Myocyte (in vitro differentiated cells): ENCODE measurements around the gene RAD23B. TPM values are rescaled to one million over a fixed set of nuclear protein-coding genes. Genes with fewer than 3 reads are reported as not detected.
"Not testable (repeated sequence)": the region's sequence is repeated elsewhere in the genome, so short reads cannot be mapped to it uniquely, and the experiment has no call there.

Experiments used
- DNase-seq: peaks from one replicate; pipeline ENCODE4 v3.0.0-alpha.2; 2012; ENCODE audit warnings: low read depth
- total RNA-seq: library from RNA; depleted of rRNA; stranded (reverse); fragments of >200 nt; gene quantifications from 2 replicates; pipeline ENCODE4 v1.2.3, GENCODE V29; 2014

The RAD23B gene
- total RNA-seq, 1 donor from 2014 or later = 232 TPM

GRCh38 chr9:107292821-107293542 is 9.9 kb downstream of the RAD23B start:
- no peak for DNase-seq

- no peak for DNase-seq
Measured at GRCh38 chr9:107293543-107294085, 10.5 kb downstream of the RAD23B start.

- no peak for DNase-seq
Measured at GRCh38 chr9:107294756-107295155, 11.7 kb downstream of the RAD23B start.

GRCh38 chr9:107295995-107296394 is 12.9 kb downstream of the RAD23B start:
- no peak for DNase-seq

GRCh38 chr9:107296592-107296991 is 13.5 kb downstream of the RAD23B start:
- DNase-seq = not testable (repeated sequence)

GRCh38 chr9:107299437-107299836 is 16.4 kb downstream of the RAD23B start:
- no peak for DNase-seq

- peak; percentile 48 for DNase-seq
Measured at GRCh38 chr9:107306308-107306707, 23.2 kb downstream of the RAD23B start.

- DNase-seq = peak; percentile 15
Measured at GRCh38 chr9:107307331-107307730, 24.3 kb downstream of the RAD23B start.

- DNase-seq = no peak
Measured at GRCh38 chr9:107308461-107308860, 25.4 kb downstream of the RAD23B start.

GRCh38 chr9:107309271-107309670 is 26.2 kb downstream of the RAD23B start:
- no peak for DNase-seq

GRCh38 chr9:107312376-107313050 is 29.4 kb downstream of the RAD23B start:
- DNase-seq = peak; percentile 69

GRCh38 chr9:107313555-107314096 is 30.5 kb downstream of the RAD23B start:
- no peak for DNase-seq

- no peak for DNase-seq
Measured at GRCh38 chr9:107314763-107315162, 31.7 kb downstream of the RAD23B start.

- DNase-seq = no peak
Measured at GRCh38 chr9:107316795-107317661, 33.9 kb downstream of the RAD23B start.

GRCh38 chr9:107322643-107323042 is 39.6 kb downstream of the RAD23B start:
- DNase-seq = no peak

- no peak for DNase-seq
Measured at GRCh38 chr9:107323836-107324585, 40.9 kb downstream of the RAD23B start.

- no peak for DNase-seq
Measured at GRCh38 chr9:107325842-107326241, 42.8 kb downstream of the RAD23B start.

GRCh38 chr9:107328510-107328909 is 45.4 kb downstream of the RAD23B start:
- no peak for DNase-seq

GRCh38 chr9:107330420-107330819 is 47.3 kb downstream of the RAD23B start:
- DNase-seq = no peak

- no peak for DNase-seq
Measured at GRCh38 chr9:107332883-107333282, 49.8 kb downstream of the RAD23B start.

GRCh38 chr9:107333363-107333762 is 50.3 kb downstream of the RAD23B start:
- no peak for DNase-seq
